Measurements from ENCODE around the gene ARHGAP25. TPM values are rescaled to one million over a fixed set of nuclear protein-coding genes. Genes with fewer than 3 reads are reported as not detected.

The ARHGAP25 gene
- polyA plus RNA-seq, 1 donor (not counting 4 experiments of a cell fraction or from before 2014, with no cell fraction given), result 25.3 TPM

GRCh38 chr2:68871159-68871764 lies 136.7 kb downstream of the ARHGAP25 start, which contains the start of gene BMP10:
Gene BMP10, minus strand, starts transcription at chr2:68871397. Its CDS starts 39 bp downstream, at chr2:68871358.
- H3K4me3 ChIP-seq (ENCODE audit: control insufficient read depth in 2 of 3, extremely low read depth in 1 of 3, insufficient read depth in 2 of 3, low read depth in 1 of 3, low read length in 3 of 3), result no peak within 1 kb of the TSS
- FAIRE-seq (no peak), DNase-seq (ENCODE audit: low read depth, low spot score) (no peak)
- H3K27me3 ChIP-seq (ENCODE audit: control insufficient read depth, extremely low read depth, insufficient read depth, low read length), result no peaks in the 10 kb centered on the region
- H3K4me1 ChIP-seq (ENCODE audit: control insufficient read depth, extremely low read depth, insufficient read depth, low read length), result no peaks in the 10 kb centered on the region
- no peaks in the 10 kb centered on the region for H3K36me3 ChIP-seq (ENCODE audit: control insufficient read depth in 2 of 2, extremely low read depth in 1 of 2, insufficient read depth in 2 of 2, low read length in 2 of 2)
- no peak within 1 kb of the TSS for H3K9ac ChIP-seq (ENCODE audit: control insufficient read depth, extremely low read depth, insufficient read depth, low read length)
- no peaks in the 10 kb centered on the region for H4K20me1 ChIP-seq (ENCODE audit: control insufficient read depth, extremely low read depth, insufficient read depth, low read length)
- no peak within 1 kb of the TSS for H3K4me2 ChIP-seq (ENCODE audit: control insufficient read depth, extremely low read depth, insufficient read depth, low read depth, low read length)
- H3K27ac ChIP-seq (ENCODE audit: control insufficient read depth, insufficient read depth, low read length), result no peak within 1 kb of the TSS
- no peak within 1 kb of the TSS for H2AFZ ChIP-seq (ENCODE audit: control insufficient read depth, low read length)
- no peaks in the 10 kb centered on the region for H3K79me2 ChIP-seq (ENCODE audit: control insufficient read depth, insufficient read depth, low read length)
- H3K9me3 ChIP-seq (ENCODE audit: control insufficient read depth, low read depth, low read length), result no peaks in the 10 kb centered on the region
- H3K9me1 ChIP-seq (ENCODE audit: control insufficient read depth, extremely low read depth, insufficient read depth, low read length), result no peaks in the 10 kb centered on the region
- dilution Hi-C loops (cut with MboI; ENCODE audit: extremely low pct_ligation_motif_present, low sequenced_read_pairs), result no loop called here
- TF ChIP-seq CTCF (optimal IDR thresholded peaks at IDR 0.05 in 1 of 3, IDR thresholded peaks at IDR 0.05 in 1 of 3, conservative IDR thresholded peaks at IDR 0.05 in 1 of 3; ENCODE audit: extremely low read depth in 1 of 3, insufficient read depth in 2 of 3, low read length in 3 of 3) (no peak), EZH2 (IDR thresholded peaks at IDR 0.05; ENCODE audit: low read length) (no peak)

Other genes with a start within 250 kb of the ARHGAP25 start
- gene PROKR1, start 91.2 kb upstream of the ARHGAP25 start, polyA plus RNA-seq, result 0.01 TPM in 1 of 3 replicates, not detected in the others
- gene BMP10, start 136.6 kb downstream of the ARHGAP25 start, polyA plus RNA-seq, result 0.05 TPM in 1 of 3 replicates, not detected in the others
- 0.08 TPM in 1 of 3 replicates, not detected in the others for gene GKN2, start 218.1 kb downstream of the ARHGAP25 start, polyA plus RNA-seq
- 0.15 to 0.75 TPM (median 0.49 TPM) in 3 replicates for gene GKN1, start 239.8 kb downstream of the ARHGAP25 start, polyA plus RNA-seq

Measured in keratinocyte (primary cell).